Gastrocnemius medialis (tissue), 4 donors: ENCODE results near the gene RABGEF1.

Experiments
- POLR2A ChIP-seq, 2 donors: fragments of 450-650 bp; IDR thresholded peaks; one replicate each; pipeline ENCODE4 v1.6.1; 2017; ENCODE audit warnings: antibody characterized with exemption in 2 of 2, mild to moderate bottlenecking in 2 of 2, moderate library complexity in 2 of 2
- TF ChIP-seq, protein P1 (sequence below), 5 experiments: fragments of 450-650 bp in 3 of 5; fragments of 200-600 bp in 2 of 5; sonication (generic) in 2 of 5; IDR thresholded peaks in 4 of 5; conservative IDR thresholded peaks in 1 of 5; 1 replicate in 4 of 5; 2 replicates in 1 of 5; pipeline ENCODE4 v1.5.1; 2016 to 2019; ENCODE audit warnings: antibody characterized with exemption in 5 of 5, mild to moderate bottlenecking in 3 of 5, moderate library complexity in 3 of 5

GRCh38 chr7:66747881-66748511, 7.5 kb downstream of the RABGEF1 start:
- TF ChIP-seq, protein P1, sequence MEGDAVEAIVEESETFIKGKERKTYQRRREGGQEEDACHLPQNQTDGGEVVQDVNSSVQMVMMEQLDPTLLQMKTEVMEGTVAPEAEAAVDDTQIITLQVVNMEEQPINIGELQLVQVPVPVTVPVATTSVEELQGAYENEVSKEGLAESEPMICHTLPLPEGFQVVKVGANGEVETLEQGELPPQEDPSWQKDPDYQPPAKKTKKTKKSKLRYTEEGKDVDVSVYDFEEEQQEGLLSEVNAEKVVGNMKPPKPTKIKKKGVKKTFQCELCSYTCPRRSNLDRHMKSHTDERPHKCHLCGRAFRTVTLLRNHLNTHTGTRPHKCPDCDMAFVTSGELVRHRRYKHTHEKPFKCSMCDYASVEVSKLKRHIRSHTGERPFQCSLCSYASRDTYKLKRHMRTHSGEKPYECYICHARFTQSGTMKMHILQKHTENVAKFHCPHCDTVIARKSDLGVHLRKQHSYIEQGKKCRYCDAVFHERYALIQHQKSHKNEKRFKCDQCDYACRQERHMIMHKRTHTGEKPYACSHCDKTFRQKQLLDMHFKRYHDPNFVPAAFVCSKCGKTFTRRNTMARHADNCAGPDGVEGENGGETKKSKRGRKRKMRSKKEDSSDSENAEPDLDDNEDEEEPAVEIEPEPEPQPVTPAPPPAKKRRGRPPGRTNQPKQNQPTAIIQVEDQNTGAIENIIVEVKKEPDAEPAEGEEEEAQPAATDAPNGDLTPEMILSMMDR (IDR thresholded peaks at IDR 0.05 in 4 of 5, conservative IDR thresholded peaks at IDR 0.05 in 1 of 5) = no peak
- TF ChIP-seq POLR2A (IDR thresholded peaks at IDR 0.05) = no peak
